Neural crest cell (in vitro differentiated cells): ENCODE results near the gene N4BP2. TPM values are rescaled to one million over a fixed set of nuclear protein-coding genes. Genes with fewer than 3 reads are reported as not detected.
A peak's percentile ranks its signal among the peaks of the same experiment; 100 is the strongest.
"Not testable (repeated sequence)": the region's sequence is repeated elsewhere in the genome, so short reads cannot be mapped to it uniquely, and the experiment has no call there.

Source experiments
- DNase-seq: peaks from one replicate; pipeline ENCODE4 v3.0.0; 2021; ENCODE audit warnings: low read depth, mixed read lengths, low spot score
- H3K27ac Mint-ChIP-seq: one replicate; pipeline ENCODE4 v1.8.0; 2021; ENCODE audit warnings: mild to moderate bottlenecking, mixed read lengths; ENCODE audit not compliant: unreplicated experiment
- H3K27me3 Mint-ChIP-seq: 2 replicates; pipeline ENCODE4 v1.8.0; 2021; ENCODE audit warnings: low read depth, mild to moderate bottlenecking, mixed read lengths
- H3K36me3 Mint-ChIP-seq: 2 replicates; pipeline ENCODE4 v1.8.0; 2021; ENCODE audit warnings: low read depth, mild to moderate bottlenecking, mixed read lengths
- H3K4me1 Mint-ChIP-seq: 2 replicates; pipeline ENCODE4 v1.8.0; 2021; ENCODE audit warnings: mixed read lengths
- H3K4me3 Mint-ChIP-seq: one replicate; pipeline ENCODE4 v1.8.0; 2021; ENCODE audit warnings: mild to moderate bottlenecking, mixed read lengths
- H3K9me3 Mint-ChIP-seq: 2 replicates; pipeline ENCODE4 v1.8.0; 2021; ENCODE audit warnings: mixed read lengths
- total RNA-seq: library from RNA; stranded (reverse); gene quantifications from 2 replicates; pipeline ENCODE4 v1.2.1, GENCODE V29; 2021
- TF ChIP-seq, protein P1 (sequence below): fragments of 200-600 bp; sonication (generic); conservative IDR thresholded peaks from 2 replicates; pipeline ENCODE4 v1.5.0; 2021; ENCODE audit warnings: antibody characterized with exemption, mild to moderate bottlenecking

The N4BP2 gene
- total RNA-seq, 1 donor from 2014 or later = 25.2 TPM

DNA sequence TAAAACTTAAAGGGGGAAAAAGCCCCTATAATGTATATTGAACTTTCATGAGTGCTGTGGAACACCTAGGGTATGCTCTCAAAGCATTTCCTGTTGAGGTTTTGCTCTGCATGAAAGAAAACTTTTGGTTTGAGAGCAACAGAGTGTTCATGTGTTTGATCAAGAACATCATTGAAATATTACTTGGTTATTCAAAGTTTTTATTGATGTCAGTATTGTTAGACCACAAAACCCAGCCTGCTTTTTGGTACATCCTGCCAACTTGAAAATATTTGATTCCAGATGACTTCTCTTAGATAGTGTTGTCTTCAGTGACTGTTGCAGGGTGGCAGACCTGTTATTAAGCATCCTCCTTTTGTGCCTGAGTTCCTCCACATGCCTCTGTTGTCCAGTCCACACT, 68.0 kb downstream of the N4BP2 start:
- TF ChIP-seq, protein P1, sequence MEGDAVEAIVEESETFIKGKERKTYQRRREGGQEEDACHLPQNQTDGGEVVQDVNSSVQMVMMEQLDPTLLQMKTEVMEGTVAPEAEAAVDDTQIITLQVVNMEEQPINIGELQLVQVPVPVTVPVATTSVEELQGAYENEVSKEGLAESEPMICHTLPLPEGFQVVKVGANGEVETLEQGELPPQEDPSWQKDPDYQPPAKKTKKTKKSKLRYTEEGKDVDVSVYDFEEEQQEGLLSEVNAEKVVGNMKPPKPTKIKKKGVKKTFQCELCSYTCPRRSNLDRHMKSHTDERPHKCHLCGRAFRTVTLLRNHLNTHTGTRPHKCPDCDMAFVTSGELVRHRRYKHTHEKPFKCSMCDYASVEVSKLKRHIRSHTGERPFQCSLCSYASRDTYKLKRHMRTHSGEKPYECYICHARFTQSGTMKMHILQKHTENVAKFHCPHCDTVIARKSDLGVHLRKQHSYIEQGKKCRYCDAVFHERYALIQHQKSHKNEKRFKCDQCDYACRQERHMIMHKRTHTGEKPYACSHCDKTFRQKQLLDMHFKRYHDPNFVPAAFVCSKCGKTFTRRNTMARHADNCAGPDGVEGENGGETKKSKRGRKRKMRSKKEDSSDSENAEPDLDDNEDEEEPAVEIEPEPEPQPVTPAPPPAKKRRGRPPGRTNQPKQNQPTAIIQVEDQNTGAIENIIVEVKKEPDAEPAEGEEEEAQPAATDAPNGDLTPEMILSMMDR = no peak
- H3K9me3 Mint-ChIP-seq = no peaks in the 10 kb centered on the region
- no peak overlapping the region for H3K4me3 Mint-ChIP-seq
- peak overlapping the region; percentile 22 for H3K27ac Mint-ChIP-seq
- DNase-seq = no peak
- H3K27me3 Mint-ChIP-seq = no peaks in the 10 kb centered on the region
- no peaks in the 10 kb centered on the region for H3K4me1 Mint-ChIP-seq
- H3K36me3 Mint-ChIP-seq = peaks cover 17% of the 10 kb centered on the region

DNA sequence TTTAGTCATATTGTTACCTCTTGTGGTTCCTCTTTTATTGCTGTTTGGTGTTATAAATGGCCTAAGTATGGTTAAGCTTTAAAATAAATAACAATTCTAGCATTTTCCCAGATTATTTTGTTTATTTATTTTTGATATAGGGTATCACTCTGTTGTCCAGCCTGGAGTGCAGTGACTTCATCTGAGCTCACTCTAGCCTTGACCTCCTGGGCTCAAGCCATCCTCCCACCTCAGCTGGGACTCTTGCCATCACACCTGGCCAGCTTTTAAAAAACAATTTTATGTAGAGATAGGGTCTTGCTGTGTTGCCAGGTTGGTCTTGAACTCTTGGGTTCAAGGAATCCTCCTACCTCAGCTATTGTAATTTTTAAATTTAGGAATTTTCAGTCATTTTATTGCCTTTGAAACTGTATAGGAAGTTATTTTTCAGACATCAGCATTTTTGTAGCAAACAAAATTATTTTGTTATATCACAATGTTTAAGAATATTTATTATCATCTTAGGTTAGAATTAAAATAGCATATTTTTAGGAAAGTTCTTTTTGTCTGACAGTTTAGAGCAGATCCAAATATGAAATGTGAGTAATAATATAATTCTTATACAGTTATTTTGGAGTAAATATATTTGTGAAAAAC, 73.9 kb downstream of the N4BP2 start:
- no peak for DNase-seq
- H3K4me3 Mint-ChIP-seq = no peak overlapping the region
- no peaks in the 10 kb centered on the region for H3K27me3 Mint-ChIP-seq
- no peaks in the 10 kb centered on the region for H3K4me1 Mint-ChIP-seq
- no peaks in the 10 kb centered on the region for H3K9me3 Mint-ChIP-seq
- TF ChIP-seq, protein P1 = no peak
- peaks cover 2% of the 10 kb centered on the region for H3K36me3 Mint-ChIP-seq
- no peak overlapping the region for H3K27ac Mint-ChIP-seq

DNA sequence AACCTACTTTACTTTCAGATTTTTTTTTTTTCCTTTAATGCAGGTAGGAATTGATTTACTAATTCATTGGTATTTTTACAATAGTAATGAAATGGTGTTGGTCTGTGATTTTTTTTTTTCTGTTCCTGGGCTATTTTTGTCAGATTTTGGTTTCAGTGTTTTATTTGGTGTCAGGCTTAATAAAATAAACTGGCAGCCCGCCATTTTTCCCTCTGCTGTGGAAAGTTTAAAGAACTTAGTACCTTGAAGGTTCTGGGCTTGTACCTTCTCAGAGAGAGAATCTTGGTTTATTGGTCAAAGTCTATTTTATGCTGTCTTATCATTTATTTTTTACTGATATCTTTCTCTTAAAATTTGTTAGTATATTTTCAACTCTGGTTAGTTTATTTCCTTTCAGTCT, 76.2 kb downstream of the N4BP2 start:
- TF ChIP-seq, protein P1 = no peak
- Mint-ChIP-seq H3K4me3 (no peak overlapping the region), H3K27me3 (no peaks in the 10 kb centered on the region), H3K9me3 (no peaks in the 10 kb centered on the region), H3K27ac (peak overlapping the region; percentile 43), H3K36me3 (peaks cover 16% of the 10 kb centered on the region), H3K4me1 (no peaks in the 10 kb centered on the region)
- DNase-seq = no peak

DNA sequence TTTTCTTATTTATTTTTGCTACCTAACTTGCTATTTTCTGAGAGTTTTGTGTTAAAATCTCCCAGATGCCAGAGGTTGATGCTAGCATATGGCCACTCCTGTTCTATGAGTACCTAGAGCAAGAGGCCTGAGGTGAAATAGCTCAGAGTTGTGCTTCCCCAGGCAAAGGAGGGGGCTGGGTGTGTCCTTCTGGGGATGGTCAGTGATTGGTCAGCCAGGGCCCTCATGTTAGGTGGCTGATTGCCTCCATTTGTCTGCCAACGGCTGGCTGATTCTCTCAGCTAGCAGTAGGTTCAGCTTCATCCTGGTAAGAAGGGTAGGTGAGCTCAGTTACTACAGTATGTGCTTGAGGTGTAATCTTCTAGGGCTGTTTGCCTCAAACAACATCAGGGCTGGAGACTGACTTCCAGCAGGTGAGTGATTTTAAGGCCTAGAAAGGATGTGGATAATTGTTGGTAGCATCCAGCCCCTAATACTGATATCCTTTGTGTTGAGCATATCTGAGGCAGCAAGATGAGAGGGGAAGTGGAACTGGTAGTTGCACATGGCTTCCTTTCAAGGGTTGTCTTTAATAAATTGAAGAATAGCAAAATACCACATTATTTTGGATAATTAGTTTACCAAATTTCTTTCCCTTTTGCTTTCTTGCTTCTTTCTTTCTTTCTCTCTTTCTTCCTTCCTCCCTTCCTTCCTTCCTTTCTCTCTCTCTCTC, 77.7 kb downstream of the N4BP2 start:
- Mint-ChIP-seq H3K36me3 (peaks cover 23% of the 10 kb centered on the region), H3K4me3 (no peak overlapping the region), H3K9me3 (no peaks in the 10 kb centered on the region), H3K4me1 (no peaks in the 10 kb centered on the region), H3K27ac (no peak overlapping the region), H3K27me3 (no peaks in the 10 kb centered on the region)
- TF ChIP-seq, protein P1 = no peak
- DNase-seq = no peak

DNA sequence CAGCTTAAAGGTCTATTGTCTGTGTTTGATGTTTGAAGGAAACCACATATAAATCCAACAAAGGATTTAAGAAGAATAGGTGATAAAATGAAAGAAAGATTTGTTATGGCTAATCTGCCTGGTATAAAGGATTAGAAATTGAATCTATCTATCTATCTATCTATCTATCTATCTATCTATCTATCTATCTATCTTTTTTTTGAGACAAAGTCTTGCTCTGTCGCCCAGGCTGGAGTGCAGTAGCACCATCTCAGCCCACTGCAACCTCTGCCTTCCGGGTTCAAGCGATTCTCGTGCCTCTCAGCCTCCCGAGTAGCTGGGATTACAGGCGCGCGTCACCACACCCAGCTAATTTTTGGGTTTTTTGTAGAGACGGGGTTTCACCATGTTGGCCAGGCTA, 79.6 kb downstream of the N4BP2 start:
- H3K9me3 Mint-ChIP-seq, H3K4me3 Mint-ChIP-seq, H3K27ac Mint-ChIP-seq, H3K27me3 Mint-ChIP-seq, DNase-seq, H3K4me1 Mint-ChIP-seq: not testable (repeated sequence)
- H3K36me3 Mint-ChIP-seq = peaks cover 28% of the 10 kb centered on the region

DNA sequence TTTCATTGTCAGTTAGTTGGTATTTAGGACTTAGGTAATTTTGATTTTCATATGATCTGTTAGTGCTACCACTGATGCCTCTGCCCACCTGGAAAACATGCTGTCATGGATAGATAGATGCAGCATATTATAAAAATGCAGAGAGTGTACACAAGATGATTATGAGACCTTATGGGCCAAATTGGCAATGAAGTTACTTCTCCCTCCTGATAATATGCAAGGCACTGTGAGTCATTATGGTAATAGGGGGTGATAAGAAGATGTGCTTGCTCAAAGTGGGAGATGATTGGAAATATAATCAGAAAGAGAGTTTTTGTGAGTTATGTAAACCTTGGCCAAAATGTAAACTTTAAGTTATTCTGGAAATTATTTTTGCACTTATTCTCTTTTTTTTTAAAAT, 83.5 kb downstream of the N4BP2 start:
- Mint-ChIP-seq H3K9me3 (peaks cover 5% of the 10 kb centered on the region), H3K27me3 (no peaks in the 10 kb centered on the region), H3K4me3 (no peak overlapping the region), H3K27ac (no peak overlapping the region), H3K4me1 (no peaks in the 10 kb centered on the region), H3K36me3 (peaks cover 52% of the 10 kb centered on the region)
- no peak for DNase-seq
- TF ChIP-seq, protein P1 = no peak

DNA sequence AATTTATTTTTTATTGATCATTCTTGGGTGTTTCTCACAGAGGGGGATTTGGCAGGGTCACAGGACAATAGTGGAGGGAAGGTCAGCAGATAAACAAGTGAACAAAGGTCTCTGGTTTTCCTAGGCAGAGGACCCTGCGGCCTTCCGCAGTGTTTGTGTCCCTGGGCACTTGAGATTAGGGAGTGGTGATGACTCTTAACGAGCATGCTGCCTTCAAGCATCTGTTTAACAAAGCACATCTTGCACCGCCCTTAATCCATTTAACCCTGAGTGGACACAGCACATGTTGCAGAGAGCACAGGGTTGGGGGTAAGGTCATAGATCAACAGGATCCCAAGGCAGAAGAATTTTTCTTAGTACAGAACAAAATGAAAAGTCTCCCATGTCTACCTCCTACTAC, 83.9 kb downstream of the N4BP2 start:
- not testable (repeated sequence) for H3K27ac Mint-ChIP-seq, H3K4me3 Mint-ChIP-seq, H3K9me3 Mint-ChIP-seq, H3K27me3 Mint-ChIP-seq, H3K4me1 Mint-ChIP-seq, DNase-seq
- peaks cover 50% of the 10 kb centered on the region for H3K36me3 Mint-ChIP-seq
